Peyer's patch (tissue), 4 donors: ENCODE measurements around the gene ELOVL2. TPM values are rescaled to one million over a fixed set of nuclear protein-coding genes. Genes with fewer than 3 reads are reported as not detected.

ENCODE experiments used
- DNase-seq, 3 donors: peaks; one replicate each; pipeline ENCODE4 v3.0.0-alpha.2; 2017 to 2019
- H3K27ac ChIP-seq, 4 donors: fragments of 200-600 bp; sonication (generic); one replicate each; pipeline ENCODE4 v1.5.1; 2016 to 2019
- H3K27me3 ChIP-seq, 2 donors: fragments of 200-600 bp; sonication (generic); one replicate each; pipeline ENCODE4 v1.5.1; 2019
- H3K36me3 ChIP-seq, 3 donors: fragments of 200-600 bp; sonication (generic); one replicate each; pipeline ENCODE4 v1.5.1; 2016 to 2019
- H3K4me1 ChIP-seq, 4 donors: fragments of 200-600 bp; sonication (generic); one replicate each; pipeline ENCODE4 v1.5.1; 2016 to 2019
- H3K4me3 ChIP-seq, 4 donors: fragments of 200-600 bp; sonication (generic); 1 replicate in 3 of 4; 2 replicates in 1 of 4; pipeline ENCODE4 v1.5.1; 2016 to 2019; ENCODE audit warnings: mild to moderate bottlenecking in 1 of 4
- H3K9me3 ChIP-seq, 4 donors: fragments of 200-600 bp; sonication (generic); one replicate each; pipeline ENCODE4 v1.5.1; 2016 to 2019; ENCODE audit warnings: mild to moderate bottlenecking in 1 of 4
- POLR2A ChIP-seq, 2 donors: fragments of 450-650 bp; IDR thresholded peaks; one replicate each; pipeline ENCODE4 v1.5.1; 2017; ENCODE audit warnings: antibody characterized with exemption in 2 of 2, mild to moderate bottlenecking in 2 of 2, moderate library complexity in 2 of 2
- total RNA-seq, 4 donors: library from RNA; depleted of rRNA; stranded (reverse); fragments of >200 nt; gene quantifications; one replicate each; pipeline ENCODE4 v1.1.0, GENCODE V29; 2016
- TF ChIP-seq, protein P1 (sequence below), 6 experiments: fragments of 450-650 bp in 4 of 6; fragments of 200-600 bp in 2 of 6; sonication (generic) in 1 of 6; IDR thresholded peaks; one replicate each; pipeline ENCODE4 v1.5.1; 2017 to 2019; ENCODE audit warnings: antibody characterized with exemption in 6 of 6, mild to moderate bottlenecking in 3 of 6, moderate library complexity in 1 of 6

The ELOVL2 gene
- total RNA-seq, 4 donors from 2014 or later: 0.18 to 0.27 TPM; not detected in 2

DNA sequence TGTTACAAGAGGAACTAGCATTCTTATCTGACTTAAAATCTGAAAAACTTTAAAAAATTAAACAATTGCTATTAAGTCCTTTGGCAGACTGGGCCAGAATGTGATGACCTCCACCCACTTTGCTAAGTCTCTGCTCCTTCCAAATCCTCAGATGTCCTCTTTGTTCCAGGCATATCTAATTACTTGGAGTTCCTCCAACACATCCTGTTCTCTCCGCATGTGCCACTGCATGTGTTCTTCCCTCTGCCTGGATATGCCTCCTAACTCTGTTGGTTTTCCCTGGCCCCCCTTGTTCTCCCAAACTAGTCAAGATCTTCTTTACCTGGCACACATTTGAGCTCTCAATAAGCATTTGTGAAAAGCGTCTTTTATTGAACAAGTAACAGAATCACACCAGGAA, 23.1 kb downstream of the ELOVL2 start:
- Histone ChIP-seq H3K27me3 (no peaks in the 10 kb centered on the region), H3K9me3 (no peaks in the 10 kb centered on the region)

DNA sequence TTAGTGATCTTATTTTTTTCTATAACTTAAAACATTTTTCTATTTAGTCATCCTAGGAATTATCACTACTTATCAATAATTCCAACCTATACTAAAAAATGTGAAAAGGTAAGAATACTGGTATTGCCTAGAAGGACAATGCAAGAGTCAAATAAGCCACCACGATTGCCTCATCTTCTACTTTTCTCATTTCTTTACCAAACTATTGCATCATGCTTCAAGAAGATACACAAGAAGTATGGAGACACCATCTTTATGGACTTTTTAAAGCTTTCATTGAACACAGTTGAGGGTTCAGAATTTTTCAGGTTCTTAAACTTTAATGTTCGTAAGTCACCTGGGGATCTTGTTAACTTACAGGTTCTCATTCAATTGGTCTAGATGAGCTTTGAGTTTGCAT, 25.9 kb downstream of the ELOVL2 start:
- no peak overlapping the region for H3K4me3 ChIP-seq
- H3K36me3 ChIP-seq: no peaks in the 10 kb centered on the region
- no peaks in the 10 kb centered on the region for H3K9me3 ChIP-seq
- H3K27me3 ChIP-seq: no peaks in the 10 kb centered on the region
- no peak for DNase-seq
- TF ChIP-seq, protein P1, sequence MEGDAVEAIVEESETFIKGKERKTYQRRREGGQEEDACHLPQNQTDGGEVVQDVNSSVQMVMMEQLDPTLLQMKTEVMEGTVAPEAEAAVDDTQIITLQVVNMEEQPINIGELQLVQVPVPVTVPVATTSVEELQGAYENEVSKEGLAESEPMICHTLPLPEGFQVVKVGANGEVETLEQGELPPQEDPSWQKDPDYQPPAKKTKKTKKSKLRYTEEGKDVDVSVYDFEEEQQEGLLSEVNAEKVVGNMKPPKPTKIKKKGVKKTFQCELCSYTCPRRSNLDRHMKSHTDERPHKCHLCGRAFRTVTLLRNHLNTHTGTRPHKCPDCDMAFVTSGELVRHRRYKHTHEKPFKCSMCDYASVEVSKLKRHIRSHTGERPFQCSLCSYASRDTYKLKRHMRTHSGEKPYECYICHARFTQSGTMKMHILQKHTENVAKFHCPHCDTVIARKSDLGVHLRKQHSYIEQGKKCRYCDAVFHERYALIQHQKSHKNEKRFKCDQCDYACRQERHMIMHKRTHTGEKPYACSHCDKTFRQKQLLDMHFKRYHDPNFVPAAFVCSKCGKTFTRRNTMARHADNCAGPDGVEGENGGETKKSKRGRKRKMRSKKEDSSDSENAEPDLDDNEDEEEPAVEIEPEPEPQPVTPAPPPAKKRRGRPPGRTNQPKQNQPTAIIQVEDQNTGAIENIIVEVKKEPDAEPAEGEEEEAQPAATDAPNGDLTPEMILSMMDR (IDR thresholded peaks at IDR 0.05): no peak
- TF ChIP-seq POLR2A (IDR thresholded peaks at IDR 0.05): no peak
- no peak overlapping the region for H3K27ac ChIP-seq
- H3K4me1 ChIP-seq: no peaks in the 10 kb centered on the region

More for the DNA sequence above, 23.1 kb downstream of the ELOVL2 start:
- no peak overlapping the region for H3K27ac ChIP-seq
- no peaks in the 10 kb centered on the region for H3K36me3 ChIP-seq
- TF ChIP-seq POLR2A (IDR thresholded peaks at IDR 0.05): no peak
- TF ChIP-seq, protein P1 (IDR thresholded peaks at IDR 0.05): no peak
- no peak overlapping the region for H3K4me3 ChIP-seq
- no peaks in the 10 kb centered on the region for H3K4me1 ChIP-seq
- DNase-seq: no peak

DNA sequence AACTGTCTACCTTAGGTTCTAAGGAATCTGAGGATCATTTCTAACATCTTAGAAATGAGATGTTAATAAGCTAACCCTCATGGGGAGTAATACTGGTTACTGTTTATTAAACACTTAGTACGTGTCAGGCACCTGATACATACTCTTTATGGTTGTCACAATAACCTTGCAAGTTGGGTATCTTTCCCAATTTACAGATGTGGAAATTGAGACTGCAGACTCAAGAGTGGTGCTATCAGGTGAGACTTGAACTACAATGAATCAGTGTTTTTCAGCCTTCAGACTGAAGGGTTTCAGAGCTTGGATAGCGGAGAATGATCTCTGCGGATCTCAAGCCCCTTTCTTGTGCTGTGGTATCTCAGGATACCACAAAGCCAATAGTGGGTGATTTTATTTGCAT, 27.0 kb downstream of the ELOVL2 start:
- H3K4me1 ChIP-seq: no peaks in the 10 kb centered on the region
- no peaks in the 10 kb centered on the region for H3K27me3 ChIP-seq
- H3K36me3 ChIP-seq: no peaks in the 10 kb centered on the region
- DNase-seq: no peak
- no peaks in the 10 kb centered on the region for H3K9me3 ChIP-seq
- no peak for TF ChIP-seq POLR2A (IDR thresholded peaks at IDR 0.05)
- TF ChIP-seq, protein P1 (IDR thresholded peaks at IDR 0.05): no peak
- no peak overlapping the region for H3K27ac ChIP-seq
- no peak overlapping the region for H3K4me3 ChIP-seq

DNA sequence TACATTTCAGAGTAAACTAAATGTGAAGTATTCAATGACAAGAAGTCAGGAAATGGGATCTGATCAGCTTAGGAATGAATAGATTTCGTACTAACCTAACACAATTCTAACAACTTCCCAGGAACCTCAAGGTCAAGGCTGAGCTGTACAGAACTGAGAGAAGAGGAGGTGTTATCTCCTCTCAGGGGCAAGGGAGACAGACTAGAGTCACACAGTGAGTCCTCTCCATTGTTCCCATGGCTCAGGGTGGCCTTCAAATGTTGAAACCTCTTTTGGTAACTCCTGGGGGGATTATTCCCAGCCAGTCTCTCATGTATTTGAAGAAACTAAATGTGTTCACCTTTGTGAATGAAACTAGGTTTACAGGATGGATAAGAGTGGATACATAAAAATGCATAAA, 27.7 kb downstream of the ELOVL2 start:
- Histone ChIP-seq H3K27me3 (no peaks in the 10 kb centered on the region), H3K27ac (no peak overlapping the region), H3K4me1 (no peaks in the 10 kb centered on the region), H3K4me3 (no peak overlapping the region), H3K9me3 (no peaks in the 10 kb centered on the region), H3K36me3 (no peaks in the 10 kb centered on the region)
- TF ChIP-seq, protein P1 (IDR thresholded peaks at IDR 0.05): no peak
- TF ChIP-seq POLR2A (IDR thresholded peaks at IDR 0.05): no peak
- DNase-seq: no peak

DNA sequence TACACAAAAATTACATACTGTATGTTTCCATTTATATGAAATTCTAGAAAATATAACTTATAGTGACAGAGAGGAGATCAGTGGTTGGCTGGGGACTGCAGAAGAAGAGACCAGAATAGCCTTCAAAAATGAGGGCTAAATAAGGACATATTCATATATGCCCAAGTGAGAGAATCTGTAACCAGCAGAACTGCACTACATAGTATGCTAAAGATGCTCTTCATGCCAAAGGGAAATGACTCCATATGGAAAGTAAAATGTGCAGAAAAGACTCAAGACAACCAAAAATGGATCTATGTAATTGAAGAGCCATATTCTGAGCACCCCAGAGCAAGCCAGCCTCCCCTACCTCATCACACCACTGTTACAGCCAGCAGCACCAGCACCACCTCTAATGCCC, 29.0 kb downstream of the ELOVL2 start:
- no peak for DNase-seq
- H3K4me3 ChIP-seq: no peak overlapping the region
- TF ChIP-seq, protein P1 (IDR thresholded peaks at IDR 0.05): no peak

DNA sequence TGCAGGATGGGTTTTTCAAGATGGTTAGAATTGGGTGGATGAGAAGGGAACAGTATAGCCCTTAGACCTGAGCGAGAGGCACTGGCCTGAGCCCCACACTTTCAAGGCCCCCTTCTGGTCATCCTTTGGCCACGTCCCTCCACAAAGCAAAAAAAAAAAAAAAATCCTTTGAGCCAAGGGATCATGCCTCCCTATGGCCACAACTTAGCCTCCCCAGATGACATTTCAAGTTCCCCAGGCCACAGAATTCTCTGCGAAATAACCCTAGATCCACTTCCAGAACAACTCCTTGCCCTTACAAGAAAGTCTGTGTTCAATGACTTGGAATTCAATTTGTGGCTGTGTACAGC, 30.4 kb downstream of the ELOVL2 start:
- H3K27ac ChIP-seq: no peak overlapping the region
- no peak for TF ChIP-seq POLR2A (IDR thresholded peaks at IDR 0.05)
- TF ChIP-seq, protein P1 (IDR thresholded peaks at IDR 0.05): no peak
- no peak for DNase-seq
- H3K4me1 ChIP-seq: no peaks in the 10 kb centered on the region
- no peak overlapping the region for H3K4me3 ChIP-seq
- H3K27me3 ChIP-seq: no peaks in the 10 kb centered on the region
- H3K9me3 ChIP-seq: no peaks in the 10 kb centered on the region
- H3K36me3 ChIP-seq: no peaks in the 10 kb centered on the region

More for the DNA sequence above, 29.0 kb downstream of the ELOVL2 start:
- no peaks in the 10 kb centered on the region for H3K27me3 ChIP-seq
- H3K36me3 ChIP-seq: no peaks in the 10 kb centered on the region
- no peaks in the 10 kb centered on the region for H3K9me3 ChIP-seq
- no peaks in the 10 kb centered on the region for H3K4me1 ChIP-seq
- no peak overlapping the region for H3K27ac ChIP-seq
